ENCODE data around the gene SAFB.

DNA sequence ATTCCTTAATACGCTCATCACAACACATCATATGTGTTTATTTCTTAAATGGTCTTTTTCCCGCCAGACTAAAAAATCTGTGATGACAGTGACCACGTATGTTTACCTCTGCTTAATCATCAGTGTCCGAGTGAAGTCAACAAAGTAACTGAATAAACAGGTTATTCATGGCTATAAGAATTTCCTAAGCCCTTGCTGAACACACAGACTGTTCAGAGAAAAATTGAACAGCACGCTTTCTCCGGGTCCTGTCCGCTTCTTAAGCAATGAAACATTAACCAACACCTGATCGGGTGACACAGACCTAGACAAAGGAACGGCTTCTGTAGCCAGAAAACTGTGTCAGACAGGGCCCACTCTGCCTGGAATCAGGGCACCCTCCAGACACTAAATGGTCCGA lies 14.6 kb upstream of the SAFB start:
- TF ChIP-seq, protein P1, sequence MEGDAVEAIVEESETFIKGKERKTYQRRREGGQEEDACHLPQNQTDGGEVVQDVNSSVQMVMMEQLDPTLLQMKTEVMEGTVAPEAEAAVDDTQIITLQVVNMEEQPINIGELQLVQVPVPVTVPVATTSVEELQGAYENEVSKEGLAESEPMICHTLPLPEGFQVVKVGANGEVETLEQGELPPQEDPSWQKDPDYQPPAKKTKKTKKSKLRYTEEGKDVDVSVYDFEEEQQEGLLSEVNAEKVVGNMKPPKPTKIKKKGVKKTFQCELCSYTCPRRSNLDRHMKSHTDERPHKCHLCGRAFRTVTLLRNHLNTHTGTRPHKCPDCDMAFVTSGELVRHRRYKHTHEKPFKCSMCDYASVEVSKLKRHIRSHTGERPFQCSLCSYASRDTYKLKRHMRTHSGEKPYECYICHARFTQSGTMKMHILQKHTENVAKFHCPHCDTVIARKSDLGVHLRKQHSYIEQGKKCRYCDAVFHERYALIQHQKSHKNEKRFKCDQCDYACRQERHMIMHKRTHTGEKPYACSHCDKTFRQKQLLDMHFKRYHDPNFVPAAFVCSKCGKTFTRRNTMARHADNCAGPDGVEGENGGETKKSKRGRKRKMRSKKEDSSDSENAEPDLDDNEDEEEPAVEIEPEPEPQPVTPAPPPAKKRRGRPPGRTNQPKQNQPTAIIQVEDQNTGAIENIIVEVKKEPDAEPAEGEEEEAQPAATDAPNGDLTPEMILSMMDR (IDR thresholded peaks at IDR 0.05; ENCODE audit: borderline replicate concordance, extremely low read depth, low read length, poor library complexity, severe bottlenecking) = no peak
- TF ChIP-seq EZH2 (IDR thresholded peaks at IDR 0.05; ENCODE audit: borderline replicate concordance, low read depth, low read length, severe bottlenecking) = no peak

Measured in DND-41 (cell line).